ENCODE measurements around the gene UBA3. TPM values are rescaled to one million over a fixed set of nuclear protein-coding genes. Genes with fewer than 3 reads are reported as not detected.

UBA3 gene
- polyA plus RNA-seq (2012; ENCODE audit: insufficient read depth, insufficient read length, low read depth), result 58.1 TPM

DNA sequence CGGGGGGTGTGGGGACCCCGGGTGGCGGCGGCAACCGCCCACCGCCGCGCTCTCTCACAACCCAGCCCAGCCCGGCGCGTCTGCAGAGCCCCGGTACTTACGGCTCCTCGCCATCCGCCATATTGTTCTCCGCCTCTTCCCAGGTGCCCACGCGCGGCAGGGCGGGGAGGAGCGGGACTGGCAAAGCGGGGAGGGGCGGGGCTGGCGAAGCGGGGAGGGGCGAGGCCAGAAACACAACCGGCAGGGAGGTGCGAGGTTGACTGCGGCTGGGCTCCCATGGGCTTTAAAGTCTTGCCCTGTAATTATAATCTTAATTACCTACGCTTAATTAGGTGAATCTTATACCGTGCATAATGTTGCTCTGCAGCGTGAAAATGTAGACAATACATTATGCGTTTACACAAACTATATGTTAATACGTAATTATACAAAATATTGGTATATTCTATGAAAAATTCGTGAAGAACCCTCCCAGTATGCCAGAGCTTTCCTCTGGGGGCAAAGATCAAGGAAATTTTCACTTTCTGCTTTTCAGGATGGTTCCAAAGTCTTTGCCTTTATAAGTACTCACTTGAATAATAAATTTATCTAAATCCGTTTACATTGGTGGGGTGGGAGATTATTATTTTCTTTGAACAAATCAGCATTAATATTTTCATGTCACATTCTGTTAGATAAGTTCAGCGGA is at the start of gene UBA3:
Gene UBA3, minus strand, starts transcription at position 133 of the 688 bp plus-strand sequence. Its CDS starts 12 bp downstream, at position 121.
- Histone ChIP-seq H3K4me1 (no peaks in the 10 kb centered on the region; the same call in 1 of the 2 replicates), H3K27me3 (no peaks in the 10 kb centered on the region), H3K36me3 (no peaks in the 10 kb centered on the region; the same call in 1 of the 2 replicates), H3K9me3 (no peaks in the 10 kb centered on the region), H3K4me3 (ENCODE audit: low read depth, low read length) (peak within 1 kb of the TSS; percentile 81)
- DNase-seq, result peak; percentile 95
- TF ChIP-seq, protein P1, sequence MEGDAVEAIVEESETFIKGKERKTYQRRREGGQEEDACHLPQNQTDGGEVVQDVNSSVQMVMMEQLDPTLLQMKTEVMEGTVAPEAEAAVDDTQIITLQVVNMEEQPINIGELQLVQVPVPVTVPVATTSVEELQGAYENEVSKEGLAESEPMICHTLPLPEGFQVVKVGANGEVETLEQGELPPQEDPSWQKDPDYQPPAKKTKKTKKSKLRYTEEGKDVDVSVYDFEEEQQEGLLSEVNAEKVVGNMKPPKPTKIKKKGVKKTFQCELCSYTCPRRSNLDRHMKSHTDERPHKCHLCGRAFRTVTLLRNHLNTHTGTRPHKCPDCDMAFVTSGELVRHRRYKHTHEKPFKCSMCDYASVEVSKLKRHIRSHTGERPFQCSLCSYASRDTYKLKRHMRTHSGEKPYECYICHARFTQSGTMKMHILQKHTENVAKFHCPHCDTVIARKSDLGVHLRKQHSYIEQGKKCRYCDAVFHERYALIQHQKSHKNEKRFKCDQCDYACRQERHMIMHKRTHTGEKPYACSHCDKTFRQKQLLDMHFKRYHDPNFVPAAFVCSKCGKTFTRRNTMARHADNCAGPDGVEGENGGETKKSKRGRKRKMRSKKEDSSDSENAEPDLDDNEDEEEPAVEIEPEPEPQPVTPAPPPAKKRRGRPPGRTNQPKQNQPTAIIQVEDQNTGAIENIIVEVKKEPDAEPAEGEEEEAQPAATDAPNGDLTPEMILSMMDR (IDR thresholded peaks at IDR 0.05; ENCODE audit: low read depth, low read length), result no peak

GRCh38 chr3:69129531-69129930 is 49.4 kb upstream of the UBA3 start:
- no peaks in the 10 kb centered on the region for H3K9me3 ChIP-seq
- H3K36me3 ChIP-seq, result no peaks in the 10 kb centered on the region
- no peak for DNase-seq
- H3K4me1 ChIP-seq, result no peaks in the 10 kb centered on the region
- H3K27me3 ChIP-seq, result no peaks in the 10 kb centered on the region
- no peak overlapping the region for H3K4me3 ChIP-seq (ENCODE audit: low read depth, low read length)
- TF ChIP-seq, protein P1 (IDR thresholded peaks at IDR 0.05; ENCODE audit: low read depth, low read length), result no peak

GRCh38 chr3:69128509-69128908 is 48.3 kb upstream of the UBA3 start:
- no peaks in the 10 kb centered on the region for H3K4me1 ChIP-seq
- DNase-seq, result no peak
- no peaks in the 10 kb centered on the region for H3K36me3 ChIP-seq
- no peak overlapping the region for H3K4me3 ChIP-seq (ENCODE audit: low read depth, low read length)
- H3K9me3 ChIP-seq, result no peaks in the 10 kb centered on the region
- no peaks in the 10 kb centered on the region for H3K27me3 ChIP-seq
- TF ChIP-seq, protein P1 (IDR thresholded peaks at IDR 0.05; ENCODE audit: low read depth, low read length), result no peak

DNA sequence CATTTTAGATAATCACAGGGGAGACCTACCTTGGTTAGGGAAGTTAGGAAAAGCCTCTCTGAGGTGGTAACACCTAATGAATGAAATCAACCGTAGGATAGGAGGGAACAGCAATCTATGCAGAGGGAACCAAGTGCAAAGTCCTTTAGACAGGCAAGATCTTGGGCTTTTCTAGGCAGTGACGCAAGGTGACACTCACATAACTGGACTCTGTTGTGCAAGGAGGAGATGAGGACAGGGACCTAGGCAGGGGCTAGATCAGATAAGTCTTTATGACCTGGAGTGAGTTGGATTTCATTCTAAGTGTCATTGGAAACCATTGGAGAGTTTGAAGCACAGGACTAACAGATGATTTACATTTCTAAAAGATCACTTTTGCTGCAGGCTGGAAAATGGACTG is 46.8 kb upstream of the UBA3 start:
- Histone ChIP-seq H3K27me3 (no peaks in the 10 kb centered on the region), H3K9me3 (no peaks in the 10 kb centered on the region), H3K4me1 (no peaks in the 10 kb centered on the region), H3K4me3 (ENCODE audit: low read depth, low read length) (no peak overlapping the region), H3K36me3 (no peaks in the 10 kb centered on the region)
- DNase-seq, result no peak
- TF ChIP-seq, protein P1 (IDR thresholded peaks at IDR 0.05; ENCODE audit: low read depth, low read length), result no peak

- H3K4me3 ChIP-seq (ENCODE audit: low read depth, low read length), result no peak overlapping the region
- no peaks in the 10 kb centered on the region for H3K36me3 ChIP-seq
- H3K4me1 ChIP-seq, result no peaks in the 10 kb centered on the region
- TF ChIP-seq, protein P1 (IDR thresholded peaks at IDR 0.05; ENCODE audit: low read depth, low read length), result no peak
- H3K27me3 ChIP-seq, result no peaks in the 10 kb centered on the region
- no peaks in the 10 kb centered on the region for H3K9me3 ChIP-seq
- DNase-seq, result no peak
These were observed 46.1 kb upstream of the UBA3 start for GRCh38 chr3:69126216-69126615.

- H3K27me3 ChIP-seq, result no peaks in the 10 kb centered on the region
- no peak for DNase-seq
- H3K4me1 ChIP-seq, result no peaks in the 10 kb centered on the region
- H3K9me3 ChIP-seq, result no peaks in the 10 kb centered on the region
- no peaks in the 10 kb centered on the region for H3K36me3 ChIP-seq
- TF ChIP-seq, protein P1 (IDR thresholded peaks at IDR 0.05; ENCODE audit: low read depth, low read length), result no peak
- H3K4me3 ChIP-seq (ENCODE audit: low read depth, low read length), result no peak within 1 kb of the TSS
These were observed 42.2 kb upstream of the UBA3 start, which contains the start of gene LMOD3 for GRCh38 chr3:69122403-69122802. LMOD3 (minus strand) TSS chr3:69122595; CDS start chr3:69122386, 209 bp downstream.
